NCI-H1436 (cell line): Measurements from ENCODE around the gene ARMC8.

Source experiments
- DNase-seq: peaks from one replicate; lab custom pipeline; 2025; lab: John Stamatoyannopoulos, UW

Gene ARMC8

DNA sequence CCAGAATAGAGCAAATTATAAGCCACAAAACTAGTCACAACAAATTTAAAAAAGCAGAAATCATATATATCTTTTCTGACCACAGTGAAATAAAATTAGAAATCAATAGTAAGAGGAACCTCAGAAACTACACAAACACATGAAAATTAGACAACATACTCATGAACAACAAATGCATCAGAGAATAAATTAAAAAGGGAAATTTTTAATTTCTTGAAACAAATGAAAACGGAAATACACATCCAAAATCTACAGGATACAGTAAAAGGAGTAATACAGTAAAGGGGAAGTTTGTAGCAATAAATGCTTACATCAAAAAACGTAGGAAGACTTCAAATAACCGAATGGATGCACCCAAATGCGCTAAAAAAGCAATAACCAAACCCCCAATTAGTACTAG is 123.4 kb downstream of the ARMC8 start:
- DNase-seq, result no peak

DNA sequence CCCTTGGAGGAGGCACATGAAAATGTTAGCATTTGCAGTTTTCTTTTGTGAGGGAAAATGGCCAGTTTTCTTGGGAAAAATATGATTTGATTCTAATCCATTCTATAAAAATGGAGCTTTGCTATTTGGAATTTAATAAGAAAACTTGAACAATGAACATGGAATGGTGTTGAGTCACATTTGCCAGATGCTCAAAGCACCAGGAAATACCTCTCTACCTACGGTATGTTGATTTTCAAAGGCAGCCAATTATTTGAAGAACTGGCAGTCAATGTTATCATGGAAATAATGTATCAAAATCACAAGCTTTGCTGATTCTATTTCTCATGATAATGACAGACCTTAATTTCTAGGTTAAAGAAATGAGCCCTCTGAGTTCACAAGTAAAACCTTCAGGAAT is 127.7 kb downstream of the ARMC8 start:
- DNase-seq, result no peak

DNA sequence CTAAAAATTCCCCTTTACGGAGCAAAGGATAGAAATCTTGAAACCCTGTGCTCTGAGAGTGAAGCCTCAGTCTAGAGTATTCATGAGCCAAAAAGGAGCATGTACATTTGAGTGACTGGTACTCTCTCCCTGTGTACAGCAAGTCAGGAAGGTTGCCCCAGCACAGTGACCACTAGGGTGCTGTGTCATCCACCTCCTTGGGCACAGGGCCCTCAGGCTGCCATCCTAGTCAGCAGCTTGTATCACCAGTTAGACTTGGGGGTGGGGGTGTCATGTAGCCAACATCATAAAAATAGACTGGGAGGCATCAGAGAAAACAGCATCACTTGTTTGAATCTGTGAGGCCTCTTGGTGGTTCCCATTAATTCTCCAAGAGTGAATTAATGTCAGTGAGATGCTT is 130.6 kb downstream of the ARMC8 start:
- DNase-seq, result no peak

DNA sequence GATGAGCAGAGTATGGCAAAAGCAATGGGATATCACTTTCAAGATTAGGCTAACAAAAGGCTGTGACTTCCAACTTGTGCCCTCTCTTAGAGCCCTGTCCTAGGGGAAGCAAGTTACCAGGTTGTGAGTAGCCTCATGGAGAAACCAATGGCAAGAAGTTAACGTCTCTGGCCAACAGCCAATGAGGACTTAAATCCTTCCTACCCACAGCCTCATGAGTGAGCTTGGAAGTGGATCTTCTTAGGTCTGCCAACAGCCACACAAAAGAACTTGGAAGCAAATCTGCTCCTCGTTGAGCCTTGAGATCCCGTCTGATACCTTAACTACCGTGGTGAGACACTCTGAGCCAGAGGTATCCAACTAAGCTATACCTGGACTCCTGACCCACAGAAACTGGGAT is 136.9 kb downstream of the ARMC8 start:
- no peak for DNase-seq

DNA sequence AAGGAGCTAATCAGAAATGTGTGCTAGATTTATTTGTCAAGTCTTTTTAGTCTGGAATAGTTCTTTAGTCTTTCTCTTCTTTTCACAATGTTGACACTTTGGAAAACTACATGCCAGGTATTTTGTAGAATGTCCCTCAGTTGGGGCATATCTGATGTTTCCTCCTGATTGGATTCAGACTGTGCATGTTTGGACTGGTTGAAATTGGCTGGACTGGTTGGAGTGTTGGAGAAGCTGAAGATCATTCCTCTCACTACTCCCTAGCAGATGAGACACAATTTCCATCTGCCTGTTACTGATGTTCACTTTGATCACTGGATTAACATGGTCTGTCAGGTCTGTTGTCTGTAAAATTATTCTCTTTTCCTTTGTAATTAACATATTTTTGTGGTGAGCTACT is 138.9 kb downstream of the ARMC8 start:
- no peak for DNase-seq

DNA sequence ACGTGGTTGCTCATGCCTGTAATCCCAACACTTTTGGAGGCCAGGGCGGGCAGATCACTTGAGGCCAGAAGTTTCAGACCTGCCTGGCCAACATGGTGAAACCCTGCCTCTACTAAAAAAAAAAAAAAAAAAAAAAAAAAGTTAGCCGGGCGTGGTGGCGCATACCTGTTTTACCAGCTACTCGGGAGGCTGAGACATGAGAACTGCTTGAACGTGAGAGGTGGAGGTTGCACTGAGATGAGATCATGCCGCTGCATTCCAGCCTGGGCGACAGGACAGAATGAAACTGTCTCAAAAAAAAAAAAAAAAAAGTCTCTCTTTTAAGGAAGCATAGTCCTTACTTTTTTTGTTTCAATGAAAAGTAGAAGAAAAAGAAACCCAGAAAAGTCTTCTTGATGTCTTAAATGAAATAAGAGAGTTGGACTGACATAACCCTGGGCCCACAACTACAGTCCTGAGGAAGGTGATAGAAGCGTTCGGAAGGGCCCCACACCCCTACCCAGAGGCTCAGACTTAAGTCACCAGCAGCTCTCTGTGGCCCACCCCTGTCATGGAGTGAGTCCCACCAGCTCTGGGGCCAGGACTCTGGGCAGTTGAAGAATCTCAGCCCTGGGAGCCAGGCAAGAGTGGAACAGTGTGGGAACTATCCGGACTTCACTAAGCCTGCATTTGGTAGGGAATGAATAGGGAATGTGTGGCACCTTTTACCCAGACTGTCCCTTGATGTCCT is 139.9 kb downstream of the ARMC8 start:
- no peak for DNase-seq

DNA sequence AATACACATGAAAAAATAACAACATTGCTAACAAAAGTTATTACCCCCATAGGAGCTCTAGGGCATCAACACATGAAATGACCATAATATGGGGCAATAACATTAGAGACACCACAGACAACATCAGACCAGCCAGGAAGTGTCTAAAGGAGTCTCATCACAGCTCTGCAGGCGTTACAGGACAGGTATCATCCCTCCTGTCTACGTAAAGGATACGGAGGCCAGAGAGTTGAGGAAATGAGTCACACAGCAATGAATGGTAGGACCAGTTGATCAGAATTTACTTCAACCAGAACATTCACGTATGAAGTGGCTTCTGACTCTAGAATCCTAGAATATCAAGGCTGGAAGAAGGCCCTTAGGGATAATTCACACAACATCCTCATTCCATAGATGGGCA is 140.7 kb downstream of the ARMC8 start:
- no peak for DNase-seq

DNA sequence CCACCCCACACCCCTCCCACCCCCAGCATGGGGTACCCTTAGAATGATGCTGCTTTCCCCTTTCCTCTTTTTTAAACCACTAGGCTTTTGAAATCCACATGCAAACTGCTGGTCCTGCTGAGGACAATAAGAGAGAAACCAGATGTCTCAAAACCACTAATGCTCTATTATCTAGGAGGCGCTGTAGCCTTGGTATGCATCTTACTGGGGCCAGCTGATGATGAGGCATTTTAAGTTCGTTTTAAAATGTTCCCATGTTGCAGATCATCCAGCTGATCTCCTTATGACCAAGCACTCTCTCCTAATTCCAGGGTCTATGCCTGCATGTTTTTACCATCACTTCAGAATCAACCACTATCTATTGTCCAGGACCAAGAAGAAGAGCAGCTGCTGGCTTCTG is 141.2 kb downstream of the ARMC8 start:
- no peak for DNase-seq

DNA sequence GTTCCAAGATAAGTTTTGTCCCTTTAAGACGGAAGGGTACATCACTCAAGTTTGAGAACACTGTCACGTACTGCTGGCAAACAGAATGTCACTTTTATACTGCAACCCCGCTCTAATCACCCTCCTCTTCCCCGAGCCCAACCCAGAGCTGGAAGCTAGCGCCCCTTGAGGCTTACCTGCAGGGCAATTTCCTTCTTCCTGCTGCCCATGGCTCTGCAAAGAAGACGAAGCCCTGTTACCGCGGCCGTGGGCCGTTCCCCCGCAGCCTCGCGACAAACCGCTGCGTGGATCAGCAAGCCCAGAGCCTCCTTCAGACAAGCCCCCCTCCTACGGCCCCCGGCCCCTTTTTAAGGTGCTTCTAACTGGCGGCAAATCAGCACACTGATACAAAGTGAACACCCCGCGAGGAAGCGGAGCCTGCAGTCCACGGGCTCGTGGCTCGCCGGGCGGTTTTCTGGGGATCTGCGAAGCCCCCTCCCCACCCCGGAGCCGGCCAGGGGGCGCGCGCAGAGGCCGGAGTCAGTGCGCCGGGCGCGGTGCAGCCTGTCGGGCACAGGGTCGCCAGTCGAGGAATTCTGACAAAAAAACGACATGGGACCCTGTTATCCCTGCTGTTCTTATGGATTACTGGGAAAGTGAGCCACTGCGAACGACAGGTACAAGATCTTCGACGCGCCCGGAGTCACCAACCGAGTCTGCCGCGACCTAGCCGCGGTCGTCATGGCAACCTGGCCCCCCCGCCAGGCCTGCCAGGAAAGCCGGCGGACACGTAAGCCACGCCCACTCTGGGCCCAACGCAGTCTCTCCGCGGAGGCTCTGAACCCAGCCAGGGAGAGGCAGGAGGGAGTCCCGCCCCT is 142.3 kb downstream of the ARMC8 start, which contains the start of gene NME9:
NME9 (minus strand) TSS at position 725 of the 857 bp plus-strand sequence; CDS start at position 209, 516 bp downstream.
- peak; percentile 96 for DNase-seq

DNA sequence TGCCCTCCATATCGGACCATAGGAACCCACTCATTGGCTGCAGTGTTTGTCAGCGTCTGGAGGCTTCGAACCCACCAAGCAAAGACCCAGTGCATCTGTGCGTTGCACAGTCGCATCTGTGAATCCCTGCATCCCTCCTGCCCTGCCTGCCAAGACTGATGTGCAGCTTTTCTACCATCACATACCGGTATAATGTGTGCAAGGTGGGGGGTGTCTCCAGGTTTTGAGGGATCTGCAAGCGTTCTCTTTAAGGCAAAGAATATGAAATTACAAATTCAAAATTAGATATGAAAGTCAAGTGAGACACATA is 142.8 kb downstream of the ARMC8 start:
- DNase-seq, result no peak

DNA sequence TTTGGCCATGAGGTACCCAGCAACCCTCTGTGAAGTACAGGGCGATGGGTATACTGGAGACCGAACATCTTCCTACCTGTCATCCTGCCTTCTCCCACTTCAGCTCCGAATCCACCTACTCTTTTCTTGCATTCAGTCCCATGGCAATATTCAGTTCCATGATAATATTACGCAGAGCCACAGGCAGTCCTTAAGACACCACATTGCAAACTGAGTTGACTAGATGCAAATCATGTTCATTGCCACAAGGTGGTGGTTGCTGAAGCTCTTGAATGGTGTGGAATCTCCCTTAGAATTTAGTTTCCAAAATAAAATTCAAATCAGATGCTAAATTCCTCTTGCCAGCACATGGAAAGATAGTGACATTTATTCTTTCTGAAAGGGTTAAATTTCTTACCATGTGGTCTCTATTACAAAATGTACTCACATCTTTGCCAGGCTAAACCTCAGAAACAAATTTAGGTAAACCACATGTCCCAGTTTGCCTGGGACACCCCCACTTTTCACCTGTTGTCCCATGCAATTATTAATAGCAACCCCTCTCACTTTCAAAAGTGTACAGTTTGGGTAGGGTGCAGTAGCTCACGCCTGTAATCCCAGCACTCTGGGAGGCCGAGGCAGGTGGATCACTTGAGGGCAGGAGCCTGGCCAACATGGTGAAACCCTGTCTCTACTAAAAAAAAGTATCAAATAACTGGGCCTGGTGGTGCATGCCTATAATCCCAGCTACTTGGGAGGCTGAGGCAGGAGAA is 144.2 kb downstream of the ARMC8 start:
- no peak for DNase-seq

DNA sequence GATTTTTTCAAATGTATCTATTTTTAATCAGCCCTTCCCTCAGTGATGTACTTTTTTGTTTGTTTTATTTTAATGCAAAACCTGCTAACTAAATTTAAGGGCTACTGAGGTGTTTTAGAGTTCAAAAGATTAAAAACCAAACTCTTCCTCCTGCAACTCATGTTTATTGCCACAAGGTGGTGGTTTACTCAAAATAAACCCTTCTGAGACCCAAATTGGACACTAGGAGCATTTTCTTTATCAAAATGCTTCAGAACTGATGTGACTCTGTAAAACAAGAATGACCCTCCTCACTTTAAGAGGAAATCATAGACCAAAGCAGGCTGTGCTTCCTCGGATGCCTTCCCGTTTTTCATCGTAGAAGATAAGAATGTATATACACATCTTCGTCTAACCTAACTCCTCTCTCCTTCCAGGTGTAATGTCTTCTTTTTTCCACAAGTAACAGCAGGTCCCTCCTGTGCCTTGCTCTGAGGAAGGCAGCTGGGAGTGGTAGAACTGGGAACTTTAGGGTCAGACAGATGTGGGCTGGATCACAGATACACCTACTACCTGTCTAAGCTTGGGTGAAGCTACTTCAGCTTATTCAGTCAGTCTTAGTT is 145.5 kb downstream of the ARMC8 start:
- no peak for DNase-seq

DNA sequence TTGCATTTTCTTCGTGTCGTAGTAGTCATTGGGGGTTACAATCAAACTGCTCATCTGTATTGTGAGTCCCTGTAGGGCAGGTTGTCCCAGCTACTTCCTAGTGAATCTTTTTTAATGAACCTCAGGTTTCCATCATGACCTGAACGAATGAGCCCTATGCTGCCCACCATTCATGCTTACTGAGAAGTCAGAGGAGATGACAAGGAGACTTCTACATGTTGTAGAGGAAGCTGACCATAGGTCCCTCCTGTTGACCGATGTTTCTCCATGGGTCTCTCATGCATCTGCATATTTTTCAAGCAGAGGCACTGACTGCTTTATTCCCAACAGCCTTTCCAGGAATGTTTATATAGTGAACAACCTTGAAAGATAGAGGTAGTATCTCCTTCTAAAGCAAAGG is 147.5 kb downstream of the ARMC8 start:
- no peak for DNase-seq

DNA sequence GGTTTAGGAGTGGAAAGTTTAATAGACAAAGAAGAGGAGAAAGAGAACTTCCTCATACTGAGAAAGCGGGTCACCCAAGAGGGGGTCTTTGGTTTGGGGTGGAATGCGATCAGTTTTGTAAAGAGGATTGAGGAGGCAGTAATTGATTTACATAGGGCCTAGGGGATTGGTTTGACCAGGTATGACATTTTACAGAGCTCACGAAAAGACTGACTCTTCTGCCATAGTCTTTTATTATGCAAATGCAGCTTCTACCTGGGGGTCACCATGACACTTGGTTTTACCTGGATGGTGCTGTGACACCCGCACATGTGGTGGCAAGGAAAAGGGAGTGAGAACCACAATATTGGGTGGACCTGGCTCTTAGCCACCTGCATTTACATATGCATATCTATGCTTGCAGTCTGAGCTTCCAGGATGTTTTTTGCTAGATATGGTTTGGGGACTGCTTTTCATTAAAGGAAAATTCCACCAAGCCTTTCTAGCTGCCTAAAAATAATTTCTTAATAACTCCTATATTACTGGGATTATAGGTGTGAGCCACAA is 149.4 kb downstream of the ARMC8 start:
- DNase-seq, result no peak

DNA sequence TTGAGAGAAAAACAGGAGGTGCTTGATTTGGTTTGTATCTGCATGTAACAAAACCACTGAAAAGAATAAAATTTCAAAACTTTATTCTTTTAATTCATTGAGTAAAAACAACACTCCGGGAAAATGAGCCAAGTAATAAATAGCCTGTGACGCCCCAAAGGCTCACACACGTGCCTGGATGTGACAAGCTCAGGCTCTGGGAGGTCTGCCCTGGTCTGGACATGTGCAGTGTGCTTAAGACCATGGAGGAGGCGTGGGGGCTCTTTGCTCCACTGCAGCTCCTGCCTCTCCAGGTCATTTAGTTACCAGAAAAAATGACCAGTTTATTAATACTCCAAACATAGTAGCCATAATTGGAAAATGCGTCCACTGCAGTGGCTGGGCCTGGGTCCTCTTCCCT is 151.1 kb downstream of the ARMC8 start:
- no peak for DNase-seq

DNA sequence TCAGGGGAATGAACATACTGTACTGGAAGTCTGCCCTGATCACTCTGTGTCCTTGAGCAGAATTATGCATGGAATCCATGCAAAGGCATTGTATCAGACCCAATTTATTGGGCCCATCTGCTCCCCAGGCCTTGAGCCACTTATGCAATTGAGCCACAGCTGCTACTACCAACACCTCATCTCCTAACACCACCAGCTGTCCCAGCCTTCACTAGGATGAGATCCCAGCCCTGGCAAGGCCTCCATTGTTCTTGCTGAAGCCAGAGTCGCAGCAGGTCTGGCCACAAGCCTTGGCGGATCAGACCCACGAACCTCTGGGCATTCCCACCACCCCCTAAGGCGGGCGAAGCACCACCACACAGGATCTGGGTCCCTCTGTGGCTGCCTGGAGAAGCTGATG is 151.7 kb downstream of the ARMC8 start:
- DNase-seq, result no peak

DNA sequence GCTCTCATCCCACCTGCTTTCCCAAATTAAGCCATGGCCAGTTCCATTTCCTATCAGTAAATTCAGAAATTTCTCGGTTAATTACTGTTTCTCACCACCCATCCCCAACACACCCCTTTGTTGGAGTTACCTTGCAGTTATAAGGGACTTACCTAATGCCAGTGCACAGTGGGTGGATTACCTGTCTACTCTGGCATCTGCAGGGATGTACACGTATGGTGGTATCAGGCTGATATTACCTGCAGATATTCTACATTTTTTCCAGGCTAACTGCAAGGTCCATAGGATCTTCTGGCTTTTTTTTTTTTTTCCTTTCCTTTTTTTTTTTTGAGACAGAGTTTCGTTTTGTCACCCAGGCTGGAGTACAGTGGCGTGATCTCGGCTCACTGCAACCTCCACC is 153.4 kb downstream of the ARMC8 start:
- DNase-seq, result no peak

DNA sequence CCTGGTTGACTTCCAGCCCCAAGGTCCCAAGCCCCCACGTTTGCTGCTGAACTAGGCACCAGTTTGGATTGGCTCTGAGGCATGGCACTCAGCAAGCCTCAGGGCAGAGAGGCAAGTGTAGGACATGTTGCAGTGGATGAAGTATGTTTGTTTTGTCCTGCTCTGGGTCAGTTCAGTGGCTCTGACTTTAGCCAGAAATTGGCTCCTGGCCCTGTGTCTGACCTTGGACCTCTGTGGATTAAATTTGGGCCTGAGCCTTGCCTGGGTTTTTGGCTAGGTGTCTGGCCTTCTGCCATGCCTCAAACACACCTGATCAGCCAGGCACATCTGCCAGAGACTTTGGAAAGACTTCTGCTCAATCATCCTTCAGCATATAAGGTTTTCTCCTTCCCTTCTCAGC is 157.7 kb downstream of the ARMC8 start:
- no peak for DNase-seq
